MM.1S (cell line): Measurements from ENCODE around the gene ZNF708.

ENCODE experiments used
- DNase-seq: peaks from one replicate; pipeline ENCODE4 v3.0.0-alpha.2; 2015
- H2AFZ ChIP-seq: fragments of 300-600 bp; sonication (generic); 2 replicates; pipeline ENCODE4 v1.6.0; 2016; ENCODE audit warnings: antibody characterized with exemption, low read length
- H3F3A ChIP-seq: fragments of 300-600 bp; sonication (generic); 2 replicates; pipeline ENCODE4 v1.6.1; 2016; ENCODE audit warnings: mild to moderate bottlenecking, antibody characterized with exemption, low read length, moderate library complexity, mixed read lengths; ENCODE audit not compliant: insufficient read depth
- H3K27ac ChIP-seq: fragments of 300-600 bp; sonication (generic); 2 replicates; pipeline ENCODE4 v1.5.1; 2016; ENCODE audit warnings: mild to moderate bottlenecking, low read length
- H3K27me3 ChIP-seq: fragments of 300-600 bp; sonication (generic); replicated peaks from 2 replicates; pipeline ENCODE4 v1.6.0; 2016; ENCODE audit warnings: low read length; ENCODE audit not compliant: insufficient read depth
- H3K36me3 ChIP-seq: fragments of 300-600 bp; sonication (generic); replicated peaks from 2 replicates; pipeline ENCODE4 v1.6.1; 2016; ENCODE audit warnings: mild to moderate bottlenecking, low read length, mixed read lengths; ENCODE audit not compliant: insufficient read depth
- H3K4me1 ChIP-seq: fragments of 300-600 bp; sonication (generic); 2 replicates; pipeline ENCODE4 v1.6.1; 2016; ENCODE audit warnings: low read length, mixed read lengths
- H3K4me2 ChIP-seq: fragments of 300-600 bp; sonication (generic); 2 replicates; pipeline ENCODE4 v1.6.0; 2016; ENCODE audit warnings: low read depth, low read length
- H3K4me3 ChIP-seq: fragments of 300-600 bp; sonication (generic); 2 replicates; pipeline ENCODE4 v1.5.1; 2016; ENCODE audit warnings: low read length, mixed read lengths
- H3K79me2 ChIP-seq: fragments of 300-600 bp; sonication (generic); 2 replicates; pipeline ENCODE4 v1.6.1; 2016; ENCODE audit warnings: mixed run types, low read length, mixed read lengths
- H3K9ac ChIP-seq: fragments of 300-600 bp; sonication (generic); 2 replicates; pipeline ENCODE4 v1.6.1; 2016; ENCODE audit warnings: low read length, mixed read lengths
- H3K9me2 ChIP-seq: fragments of 300-600 bp; sonication (generic); replicated peaks from 2 replicates; pipeline ENCODE4 v1.6.1; 2016; ENCODE audit warnings: mild to moderate bottlenecking, low read length, mixed read lengths; ENCODE audit not compliant: insufficient read depth
- H3K9me3 ChIP-seq: fragments of 300-600 bp; sonication (generic); replicated peaks from 2 replicates; pipeline ENCODE4 v1.6.1; 2016; ENCODE audit warnings: mild to moderate bottlenecking, low read length, mixed read lengths; ENCODE audit not compliant: insufficient read depth
- H4K20me1 ChIP-seq: fragments of 300-600 bp; sonication (generic); 2 replicates; pipeline ENCODE4 v1.6.1; 2016; ENCODE audit warnings: mild to moderate bottlenecking, low read length, moderate library complexity, mixed read lengths; ENCODE audit not compliant: insufficient read depth
- CTCF ChIP-seq: fragments of 300-600 bp; sonication (generic); IDR thresholded peaks from 2 replicates; pipeline ENCODE4 v1.5.1; 2016; ENCODE audit warnings: antibody characterized with exemption, low read length, mixed read lengths
- EZH2 ChIP-seq: fragments of 300-600 bp; sonication (generic); optimal IDR thresholded peaks from 2 replicates; pipeline ENCODE3; 2017; ENCODE audit warnings: low read depth, mild to moderate bottlenecking, antibody characterized with exemption, low read length, mixed read lengths
- EZH2phosphoT487 ChIP-seq: fragments of 300-600 bp; sonication (generic); IDR thresholded peaks from 2 replicates; pipeline ENCODE4 v1.6.1; 2018; ENCODE audit warnings: antibody characterized with exemption, low read length

Gene ZNF708

GRCh38 chr19:21256722-21257121 is 72.5 kb downstream of the ZNF708 start:
- Histone ChIP-seq H4K20me1 (no peaks in the 10 kb centered on the region), H3K27me3 (no peaks in the 10 kb centered on the region), H3K9ac (no peak overlapping the region), H3K4me2 (no peak overlapping the region), H3K27ac (no peak overlapping the region), H3K9me2 (no peaks in the 10 kb centered on the region), H3K36me3 (no peaks in the 10 kb centered on the region), H3K79me2 (no peaks in the 10 kb centered on the region), H3F3A (no peaks in the 10 kb centered on the region), H3K4me3 (no peak overlapping the region), H3K4me1 (no peaks in the 10 kb centered on the region), H2AFZ (no peak overlapping the region), H3K9me3 (no peaks in the 10 kb centered on the region)
- TF ChIP-seq EZH2phosphoT487: no peak
- no peak for TF ChIP-seq EZH2
- TF ChIP-seq CTCF: no peak
- no peak for DNase-seq
